ENCODE results near the gene RYR2.

Gene RYR2

GRCh38 chr1:237736372-237737029, 694.5 kb downstream of the RYR2 start:
- DNase-seq (ENCODE audit: low read depth) = peak; percentile 67

- DNase-seq (ENCODE audit: low read depth) = no peak
These were observed 695.5 kb downstream of the RYR2 start for GRCh38 chr1:237737448-237737847.

GRCh38 chr1:237737938-237738610, 696.1 kb downstream of the RYR2 start:
- DNase-seq (ENCODE audit: low read depth) = no peak

- DNase-seq (ENCODE audit: low read depth) = no peak
These were observed 698.9 kb downstream of the RYR2 start for GRCh38 chr1:237740846-237741245.

- no peak for DNase-seq (ENCODE audit: low read depth)
These were observed 703.6 kb downstream of the RYR2 start for GRCh38 chr1:237745545-237745944.

GRCh38 chr1:237748171-237748960, 706.4 kb downstream of the RYR2 start:
- no peak for DNase-seq (ENCODE audit: low read depth)

GRCh38 chr1:237749122-237749521, 707.1 kb downstream of the RYR2 start:
- DNase-seq (ENCODE audit: low read depth) = no peak

- no peak for DNase-seq (ENCODE audit: low read depth)
These were observed 709.1 kb downstream of the RYR2 start for GRCh38 chr1:237751090-237751489.

- DNase-seq (ENCODE audit: low read depth) = no peak
These were observed 712.6 kb downstream of the RYR2 start for GRCh38 chr1:237754627-237755026.

- DNase-seq (ENCODE audit: low read depth) = no peak
These were observed 714.5 kb downstream of the RYR2 start for GRCh38 chr1:237756304-237756967.

GRCh38 chr1:237759377-237759776, 717.4 kb downstream of the RYR2 start:
- DNase-seq (ENCODE audit: low read depth) = peak; percentile 86

GRCh38 chr1:237760951-237761350, 719.0 kb downstream of the RYR2 start:
- DNase-seq (ENCODE audit: low read depth) = no peak

GRCh38 chr1:237763137-237763536, 721.2 kb downstream of the RYR2 start:
- DNase-seq (ENCODE audit: low read depth) = no peak

GRCh38 chr1:237763751-237764150, 721.8 kb downstream of the RYR2 start:
- no peak for DNase-seq (ENCODE audit: low read depth)

GRCh38 chr1:237769916-237770315, 727.9 kb downstream of the RYR2 start:
- no peak for DNase-seq (ENCODE audit: low read depth)

GRCh38 chr1:237772009-237772408, 730.0 kb downstream of the RYR2 start:
- no peak for DNase-seq (ENCODE audit: low read depth)

GRCh38 chr1:237774246-237774645, 732.3 kb downstream of the RYR2 start:
- no peak for DNase-seq (ENCODE audit: low read depth)

GRCh38 chr1:237779356-237779755, 737.4 kb downstream of the RYR2 start:
- no peak for DNase-seq (ENCODE audit: low read depth)

- DNase-seq (ENCODE audit: low read depth) = no peak
These were observed 744.2 kb downstream of the RYR2 start for GRCh38 chr1:237786066-237786719.

- DNase-seq (ENCODE audit: low read depth) = no peak
These were observed 746.1 kb downstream of the RYR2 start for GRCh38 chr1:237788069-237788468.

GRCh38 chr1:237789619-237790018, 747.6 kb downstream of the RYR2 start:
- DNase-seq (ENCODE audit: low read depth) = no peak

- DNase-seq (ENCODE audit: low read depth) = no peak
These were observed 749.6 kb downstream of the RYR2 start for GRCh38 chr1:237791592-237791991.
